Measurements from ENCODE around the gene ACBD4.

Gene ACBD4

DNA sequence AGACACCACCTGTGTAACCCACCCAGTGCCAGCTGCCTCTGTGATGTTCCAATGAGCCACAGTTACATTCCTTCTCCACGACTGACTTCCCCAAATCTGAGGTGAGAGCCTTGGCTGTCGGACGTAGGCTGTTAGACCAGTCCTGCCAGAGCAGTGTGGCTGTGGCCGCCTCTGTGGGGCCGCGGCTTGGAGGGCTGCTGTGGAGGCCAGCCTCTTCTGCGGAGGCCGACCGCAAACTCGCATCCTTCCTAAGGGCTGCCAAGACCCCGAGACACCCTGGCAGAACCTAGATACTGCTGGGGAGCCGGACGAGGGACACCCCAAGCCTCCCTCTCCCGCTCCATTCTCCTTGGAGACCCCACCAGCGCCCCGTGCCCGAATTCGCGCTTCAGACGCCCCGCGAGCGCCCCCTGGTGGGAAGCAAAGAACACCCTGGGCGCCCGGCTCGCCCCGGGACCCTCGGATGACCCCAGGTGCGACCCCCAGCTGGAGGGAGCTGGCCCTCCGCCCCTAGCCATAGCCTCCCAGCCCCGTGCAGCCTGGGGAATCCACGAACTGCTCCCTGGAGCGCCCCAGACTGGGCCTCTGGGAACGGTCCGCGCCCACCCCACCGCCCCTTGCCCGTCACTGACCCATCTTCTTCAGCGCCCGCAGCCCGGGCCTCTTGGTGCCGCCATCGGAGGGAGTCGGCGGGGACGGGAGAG lies 3.7 kb upstream of the ACBD4 start:
- Histone ChIP-seq H3K79me2 (ENCODE audit: low read length) (no peaks in the 10 kb centered on the region), H3K27ac (ENCODE audit: low read length) (no peak overlapping the region), H3K9ac (ENCODE audit: low read length) (peak overlapping the region; percentile 61), H3K4me1 (ENCODE audit: low read length) (peaks cover 10% of the 10 kb centered on the region), H2AFZ (ENCODE audit: low read depth, low read length) (no peak overlapping the region), H3K4me2 (ENCODE audit: low read length) (peak overlapping the region; percentile 91), H3K4me3 (ENCODE audit: low read length) (peak overlapping the region; percentile 96), H3K36me3 (replicated peaks; ENCODE audit: low read depth, low read length) (no peaks in the 10 kb centered on the region), H3K9me3 (ENCODE audit: insufficient read depth, low read length) (no peaks in the 10 kb centered on the region), H4K20me1 (ENCODE audit: insufficient read depth, low read length) (no peaks in the 10 kb centered on the region), H3K27me3 (ENCODE audit: low read depth, low read length) (no peaks in the 10 kb centered on the region; the same call in 1 of the 2 replicates)
- no peak for TF ChIP-seq EZH2phosphoT487 (IDR thresholded peaks at IDR 0.05; ENCODE audit: low read depth)
- TF ChIP-seq, protein P1, sequence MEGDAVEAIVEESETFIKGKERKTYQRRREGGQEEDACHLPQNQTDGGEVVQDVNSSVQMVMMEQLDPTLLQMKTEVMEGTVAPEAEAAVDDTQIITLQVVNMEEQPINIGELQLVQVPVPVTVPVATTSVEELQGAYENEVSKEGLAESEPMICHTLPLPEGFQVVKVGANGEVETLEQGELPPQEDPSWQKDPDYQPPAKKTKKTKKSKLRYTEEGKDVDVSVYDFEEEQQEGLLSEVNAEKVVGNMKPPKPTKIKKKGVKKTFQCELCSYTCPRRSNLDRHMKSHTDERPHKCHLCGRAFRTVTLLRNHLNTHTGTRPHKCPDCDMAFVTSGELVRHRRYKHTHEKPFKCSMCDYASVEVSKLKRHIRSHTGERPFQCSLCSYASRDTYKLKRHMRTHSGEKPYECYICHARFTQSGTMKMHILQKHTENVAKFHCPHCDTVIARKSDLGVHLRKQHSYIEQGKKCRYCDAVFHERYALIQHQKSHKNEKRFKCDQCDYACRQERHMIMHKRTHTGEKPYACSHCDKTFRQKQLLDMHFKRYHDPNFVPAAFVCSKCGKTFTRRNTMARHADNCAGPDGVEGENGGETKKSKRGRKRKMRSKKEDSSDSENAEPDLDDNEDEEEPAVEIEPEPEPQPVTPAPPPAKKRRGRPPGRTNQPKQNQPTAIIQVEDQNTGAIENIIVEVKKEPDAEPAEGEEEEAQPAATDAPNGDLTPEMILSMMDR (IDR thresholded peaks at IDR 0.05; ENCODE audit: low read depth, low read length), result peak; percentile 89

- H3K4me1 ChIP-seq (ENCODE audit: low read length), result peaks cover 10% of the 10 kb centered on the region
- no peaks in the 10 kb centered on the region; the same call in 1 of the 2 replicates for H3K27me3 ChIP-seq (ENCODE audit: low read depth, low read length)
- peak within 1 kb of the TSS; percentile 76 for H3K9ac ChIP-seq (ENCODE audit: low read length)
- no peaks in the 10 kb centered on the region for H3K9me3 ChIP-seq (ENCODE audit: insufficient read depth, low read length)
- peak within 1 kb of the TSS; percentile 96 for H3K4me3 ChIP-seq (ENCODE audit: low read length)
- no peak for TF ChIP-seq EZH2phosphoT487 (IDR thresholded peaks at IDR 0.05; ENCODE audit: low read depth)
- TF ChIP-seq, protein P1 (IDR thresholded peaks at IDR 0.05; ENCODE audit: low read depth, low read length), result no peak
- H2AFZ ChIP-seq (ENCODE audit: low read depth, low read length), result peak within 1 kb of the TSS; percentile 72; the same call in 1 of the 2 replicates
- H3K4me2 ChIP-seq (ENCODE audit: low read length), result peak within 1 kb of the TSS; percentile 99
- H3K36me3 ChIP-seq (replicated peaks; ENCODE audit: low read depth, low read length), result no peaks in the 10 kb centered on the region
- H4K20me1 ChIP-seq (ENCODE audit: insufficient read depth, low read length), result no peaks in the 10 kb centered on the region
- no peaks in the 10 kb centered on the region for H3K79me2 ChIP-seq (ENCODE audit: low read length)
- peak within 1 kb of the TSS; percentile 67 for H3K27ac ChIP-seq (ENCODE audit: low read length)
These were observed 3.2 kb upstream of the ACBD4 start, which contains the start of gene PLCD3 for GRCh38 chr17:45132320-45132571. Gene PLCD3, minus strand, starts transcription at chr17:45132515. Its CDS starts 105 bp downstream, at chr17:45132410.

DNA sequence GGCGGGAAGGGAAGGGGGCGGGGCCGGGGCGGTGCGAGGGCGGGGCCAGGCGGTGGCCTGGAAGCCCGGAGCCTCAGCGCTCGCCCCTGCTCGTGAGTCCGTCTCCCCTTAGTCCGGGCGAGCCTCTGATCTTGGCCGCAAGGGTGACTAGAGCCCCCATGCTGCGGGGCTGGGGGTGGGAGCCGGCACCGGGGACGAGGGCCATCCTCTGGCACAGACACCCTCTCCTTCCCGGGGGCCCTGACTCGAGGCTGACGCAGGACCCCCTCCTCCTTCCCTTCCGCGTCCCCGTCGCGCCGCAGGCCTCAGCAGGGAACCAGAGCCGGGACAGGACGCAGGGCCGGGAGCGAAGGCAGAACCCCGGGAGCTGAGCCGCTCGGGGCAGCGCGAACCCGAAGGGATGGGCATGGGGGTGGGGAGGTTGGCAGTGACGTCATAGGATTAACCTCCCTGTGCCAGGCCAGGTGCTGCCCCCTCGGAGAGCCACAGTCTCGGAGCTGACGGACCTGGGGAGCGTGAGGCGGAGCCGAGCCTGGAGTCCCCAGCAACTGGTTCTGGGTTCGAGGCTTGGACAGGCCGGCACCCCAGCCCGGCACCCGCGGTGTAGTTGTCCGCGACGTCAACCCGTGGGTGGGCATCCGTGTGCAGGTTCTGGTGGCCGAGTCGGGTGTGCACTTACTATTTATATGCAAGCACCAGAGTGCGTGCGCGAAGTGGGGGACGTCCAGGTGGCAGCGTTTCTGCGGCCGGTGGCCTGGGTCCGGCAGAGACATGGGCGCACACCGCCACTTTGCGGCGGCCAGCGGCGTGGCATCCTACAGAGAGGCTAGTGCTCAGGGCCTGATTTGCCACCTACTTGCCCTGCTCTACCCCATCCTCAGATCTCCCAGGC lies 2.7 kb upstream of the ACBD4 start:
- Histone ChIP-seq H2AFZ (ENCODE audit: low read depth, low read length) (peak overlapping the region; percentile 72; the same call in 1 of the 2 replicates), H3K4me1 (ENCODE audit: low read length) (peaks cover 10% of the 10 kb centered on the region), H3K79me2 (ENCODE audit: low read length) (no peaks in the 10 kb centered on the region), H3K27ac (ENCODE audit: low read length) (peak overlapping the region; percentile 67), H3K9ac (ENCODE audit: low read length) (peak overlapping the region; percentile 76), H3K4me2 (ENCODE audit: low read length) (peak overlapping the region; percentile 99), H4K20me1 (ENCODE audit: insufficient read depth, low read length) (no peaks in the 10 kb centered on the region), H3K36me3 (replicated peaks; ENCODE audit: low read depth, low read length) (no peaks in the 10 kb centered on the region), H3K27me3 (ENCODE audit: low read depth, low read length) (no peaks in the 10 kb centered on the region; the same call in 1 of the 2 replicates), H3K9me3 (ENCODE audit: insufficient read depth, low read length) (no peaks in the 10 kb centered on the region), H3K4me3 (ENCODE audit: low read length) (peak overlapping the region; percentile 96)
- no peak for TF ChIP-seq EZH2phosphoT487 (IDR thresholded peaks at IDR 0.05; ENCODE audit: low read depth)
- TF ChIP-seq, protein P1 (IDR thresholded peaks at IDR 0.05; ENCODE audit: low read depth, low read length), result peak; percentile 78

Measured in OCI-LY3 (cell line).